HG03442 (cell line): ENCODE results near the gene AGTPBP1.

ENCODE experiments used
- ATAC-seq: cut with Tn5 transposase; IDR thresholded peaks from one replicate; pipeline ENCODE4 v1.9.1; 2021; ENCODE audit warnings: mild to moderate bottlenecking, moderate library complexity; ENCODE audit not compliant: unreplicated experiment

Gene AGTPBP1

GRCh38 chr9:85543196-85543595, 198.6 kb downstream of the AGTPBP1 start:
- no peak for ATAC-seq

GRCh38 chr9:85541876-85542275, 199.9 kb downstream of the AGTPBP1 start:
- ATAC-seq, result no peak

GRCh38 chr9:85536514-85536913, 205.2 kb downstream of the AGTPBP1 start:
- ATAC-seq, result no peak

GRCh38 chr9:85536076-85536475, 205.7 kb downstream of the AGTPBP1 start:
- no peak for ATAC-seq

DNA sequence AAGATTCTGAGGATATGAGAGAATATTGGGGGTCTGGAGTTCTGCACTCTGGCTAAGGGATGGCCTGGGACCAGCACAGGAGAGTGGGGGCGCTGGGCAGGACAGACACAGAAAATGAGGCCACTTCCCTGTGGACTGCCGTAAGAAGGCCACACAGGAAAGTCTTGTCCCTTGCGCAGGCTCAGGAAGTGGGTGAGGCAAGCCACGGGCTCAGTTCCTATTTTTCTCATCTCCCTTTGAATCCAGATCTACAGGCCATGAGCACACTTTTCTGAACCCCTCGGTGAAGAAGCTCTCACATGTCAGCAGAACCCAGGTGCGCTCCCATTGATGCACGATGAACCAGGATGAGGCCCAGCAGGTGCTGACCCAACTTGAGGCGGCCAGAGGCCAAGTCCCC, 207.4 kb downstream of the AGTPBP1 start:
- no peak for ATAC-seq

- no peak for ATAC-seq
Measured at GRCh38 chr9:85533538-85533937, 208.2 kb downstream of the AGTPBP1 start.

GRCh38 chr9:85530721-85531120, 211.0 kb downstream of the AGTPBP1 start:
- ATAC-seq, result no peak

GRCh38 chr9:85528607-85529006, 213.1 kb downstream of the AGTPBP1 start:
- ATAC-seq, result no peak

DNA sequence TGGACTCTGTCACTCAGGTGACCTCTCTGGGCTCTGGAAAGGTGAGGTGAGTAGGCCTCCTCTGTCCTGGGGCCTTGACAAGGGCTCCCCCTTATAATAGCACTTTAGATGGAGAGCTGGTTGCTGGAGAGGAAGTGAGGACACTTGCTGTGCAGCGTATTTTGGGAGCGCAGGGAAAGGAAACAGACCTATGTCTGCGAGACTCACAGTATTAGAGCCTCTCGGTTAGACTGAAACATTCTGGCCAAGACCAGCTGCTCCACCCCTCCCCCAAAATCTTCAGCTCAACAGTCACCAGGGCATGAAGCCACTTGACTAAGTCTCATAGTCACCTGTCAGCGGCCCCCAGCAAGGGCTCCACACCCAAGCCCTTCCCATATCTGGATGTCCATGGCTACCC, 213.6 kb downstream of the AGTPBP1 start:
- ATAC-seq, result no peak

DNA sequence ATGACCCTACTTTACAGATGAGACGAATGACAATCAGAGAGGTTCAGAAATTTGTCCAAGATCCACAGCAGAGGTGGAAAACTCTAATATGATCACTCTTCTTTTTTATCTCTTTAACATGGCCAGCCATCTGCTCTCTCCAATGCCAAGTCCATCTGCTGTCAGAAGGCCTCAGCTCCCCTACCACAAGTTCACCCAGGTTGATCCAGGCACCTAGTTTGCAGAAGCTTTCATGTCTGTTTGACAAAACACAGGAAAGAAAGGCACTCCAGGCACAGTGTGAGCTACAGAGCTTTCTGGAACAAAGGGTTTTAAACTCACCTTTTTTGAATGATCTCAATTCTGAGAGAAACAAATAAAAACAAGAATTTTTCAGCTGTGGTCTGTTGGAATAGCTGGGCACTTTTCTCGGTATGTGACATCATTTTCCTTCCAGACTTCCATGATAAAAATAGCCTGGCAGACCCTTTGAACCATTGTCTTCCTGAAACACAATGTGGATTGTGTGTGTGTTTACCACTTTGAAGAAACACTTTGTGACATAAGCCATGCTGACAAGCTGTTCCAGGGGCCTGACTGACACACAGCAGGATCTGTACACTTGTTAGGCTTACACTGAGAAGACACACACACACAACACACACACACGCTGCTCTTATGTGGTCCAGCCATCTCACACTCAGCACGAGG, 214.3 kb downstream of the AGTPBP1 start:
- no peak for ATAC-seq

- ATAC-seq, result no peak
Measured at GRCh38 chr9:85524531-85524930, 217.2 kb downstream of the AGTPBP1 start.

DNA sequence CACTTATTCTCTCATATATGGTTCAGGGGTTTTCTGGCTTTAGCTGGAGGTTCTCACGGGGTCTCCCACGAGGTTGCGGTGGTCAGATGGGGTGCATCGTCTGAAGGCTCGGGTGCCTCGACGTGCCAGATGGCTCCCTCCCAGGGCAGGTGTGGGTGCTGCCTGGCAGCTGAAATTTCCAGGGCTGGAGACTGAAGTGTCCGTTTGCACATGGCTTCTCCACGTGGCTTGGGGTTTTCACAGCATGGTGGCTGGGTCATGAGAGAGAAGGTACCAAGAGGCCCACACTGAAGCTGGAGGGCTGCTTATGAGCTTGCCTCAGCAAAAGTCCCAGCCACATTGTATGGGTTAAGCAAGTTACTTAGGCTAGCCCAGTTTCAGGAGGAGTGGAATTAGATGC, 218.6 kb downstream of the AGTPBP1 start:
- ATAC-seq, result no peak

DNA sequence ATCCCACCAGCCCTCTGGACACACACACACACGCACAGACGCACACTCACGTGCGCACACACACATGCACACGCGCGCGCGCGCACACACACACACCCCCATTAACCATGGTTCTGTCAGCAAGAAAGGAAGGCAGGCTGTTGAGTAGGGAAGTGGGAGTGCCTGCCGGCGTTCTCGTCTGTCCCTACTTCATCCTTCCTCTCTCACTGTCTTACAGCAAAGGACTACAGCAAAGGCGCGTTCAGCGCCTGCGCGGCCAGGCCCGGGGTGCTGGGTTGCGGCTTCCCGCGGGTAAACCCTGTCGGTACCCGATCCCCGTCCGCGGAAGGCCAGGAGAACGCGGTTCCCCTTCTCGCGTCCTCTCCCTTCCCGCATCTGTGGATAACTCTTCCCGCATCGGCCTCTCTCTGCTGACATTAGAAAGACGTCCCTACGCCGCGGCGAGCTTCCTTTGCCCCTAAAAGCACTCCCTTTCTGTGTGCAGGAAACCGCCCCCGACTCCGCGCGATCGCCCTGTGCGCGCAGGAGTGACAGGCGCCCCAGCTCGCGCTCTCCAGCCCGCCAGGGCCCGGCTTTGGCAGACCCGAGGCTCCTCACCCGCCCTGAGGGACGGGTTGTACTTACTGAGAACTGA, 219.2 kb downstream of the AGTPBP1 start:
- peak; percentile 54 for ATAC-seq

GRCh38 chr9:85521371-85522197, 220.2 kb downstream of the AGTPBP1 start:
- ATAC-seq, result no peak

DNA sequence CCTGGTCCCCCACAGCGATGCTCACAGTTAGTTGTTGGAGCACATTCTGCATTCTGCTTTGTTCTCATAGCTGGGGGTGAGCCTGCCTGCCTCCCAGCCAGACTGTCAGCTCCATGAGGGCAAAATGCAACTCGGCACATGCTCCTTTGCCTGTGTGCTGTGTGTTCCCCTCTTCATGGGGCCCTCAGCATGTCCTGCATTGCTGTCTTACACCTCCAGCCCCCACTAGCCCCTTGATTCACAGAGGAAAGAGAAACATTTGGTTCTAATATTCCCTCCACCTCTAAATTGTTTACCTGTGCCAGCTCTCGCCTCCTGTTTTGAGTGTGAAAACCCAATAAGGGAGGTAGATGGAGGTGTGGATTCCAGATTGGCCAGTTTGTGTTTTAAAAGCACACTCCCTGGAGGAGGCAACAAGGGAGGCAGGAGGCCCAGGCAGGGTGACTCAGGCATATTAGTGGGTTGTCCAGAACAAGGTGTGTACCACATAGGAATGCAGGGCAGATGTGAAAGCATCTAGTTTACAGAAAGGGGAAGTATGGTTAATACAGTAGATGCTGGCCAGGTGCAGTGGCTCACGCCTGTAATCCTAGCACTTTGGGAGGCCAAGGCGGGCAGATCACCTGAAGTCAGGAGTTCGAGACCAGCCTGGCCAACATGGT, 224.6 kb downstream of the AGTPBP1 start:
- no peak for ATAC-seq

DNA sequence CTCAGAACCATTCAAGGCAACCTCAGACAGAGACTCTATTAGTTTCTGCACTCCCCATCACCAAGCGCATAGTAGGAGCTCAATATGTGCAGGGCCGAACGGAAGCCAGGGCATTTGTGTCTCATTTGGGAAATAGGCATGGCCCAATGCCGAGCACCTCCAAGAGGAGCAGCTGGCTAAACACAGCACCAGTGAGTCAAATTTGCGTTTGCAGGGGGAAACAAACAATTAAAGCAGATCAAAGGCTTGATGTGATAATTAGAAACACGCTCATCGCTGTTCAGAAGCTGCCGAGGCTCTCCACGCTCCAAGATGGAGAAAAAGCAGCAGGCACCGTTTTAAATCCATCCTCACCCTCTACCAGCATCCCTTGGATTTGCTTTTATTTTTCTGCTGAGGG, 225.3 kb downstream of the AGTPBP1 start:
- ATAC-seq, result no peak

DNA sequence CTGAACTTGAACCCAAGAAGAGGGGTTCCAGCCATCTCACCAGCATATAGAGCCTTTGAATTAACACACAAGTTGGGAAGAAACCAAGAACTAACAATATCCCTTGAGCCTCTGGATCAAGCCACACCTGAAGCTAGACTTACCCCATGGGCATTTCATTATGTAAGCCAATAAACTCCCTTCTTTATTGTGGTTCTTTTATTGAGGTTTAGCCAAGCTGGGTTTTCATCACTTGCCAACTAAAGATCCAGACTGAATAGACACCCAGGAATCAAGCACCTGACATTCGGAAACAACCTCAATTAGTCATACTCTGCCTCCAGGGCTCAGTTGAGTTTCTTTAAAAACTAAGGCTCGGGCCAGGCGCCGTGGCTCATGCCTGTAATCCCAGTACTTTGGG, 226.7 kb downstream of the AGTPBP1 start:
- no peak for ATAC-seq

DNA sequence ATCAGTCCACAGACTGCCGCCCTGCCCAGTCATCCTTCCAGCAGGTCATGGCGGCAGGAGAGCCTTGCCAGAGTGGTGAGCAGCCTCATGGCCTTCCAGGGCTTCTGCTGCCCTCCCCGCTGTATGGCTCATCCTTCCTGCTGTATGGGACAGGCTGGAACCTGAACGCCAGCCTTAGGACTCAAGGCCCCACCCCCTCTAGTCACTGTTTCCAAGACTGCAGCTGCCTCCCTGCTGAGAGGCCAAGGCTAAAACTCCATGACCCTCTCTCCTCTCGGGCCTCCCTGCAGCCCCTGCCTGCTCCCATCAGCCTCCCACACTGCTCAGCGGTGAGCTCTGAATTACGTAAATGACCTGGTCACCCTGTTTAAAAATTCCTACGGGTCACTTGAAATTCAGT, 227.5 kb downstream of the AGTPBP1 start:
- ATAC-seq, result no peak

DNA sequence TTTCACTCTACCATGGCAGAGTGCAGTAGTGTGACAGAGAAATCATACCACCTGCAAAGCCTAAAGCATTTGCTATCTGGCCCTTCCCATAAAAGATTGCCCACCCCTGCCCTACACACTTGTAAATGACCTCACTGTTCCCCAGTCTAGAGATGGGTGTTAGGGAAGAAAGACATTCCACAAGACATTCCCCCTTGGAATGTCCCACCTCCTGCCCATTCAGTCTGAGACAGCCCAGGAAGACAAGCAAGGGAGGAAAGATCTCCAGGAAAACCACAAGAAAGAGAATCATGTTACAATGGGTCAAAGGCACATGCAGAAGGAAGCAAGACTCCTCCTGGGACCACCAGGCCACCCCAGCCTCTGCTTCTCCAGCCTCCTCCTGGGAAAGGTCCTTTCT, 230.0 kb downstream of the AGTPBP1 start:
- no peak for ATAC-seq

DNA sequence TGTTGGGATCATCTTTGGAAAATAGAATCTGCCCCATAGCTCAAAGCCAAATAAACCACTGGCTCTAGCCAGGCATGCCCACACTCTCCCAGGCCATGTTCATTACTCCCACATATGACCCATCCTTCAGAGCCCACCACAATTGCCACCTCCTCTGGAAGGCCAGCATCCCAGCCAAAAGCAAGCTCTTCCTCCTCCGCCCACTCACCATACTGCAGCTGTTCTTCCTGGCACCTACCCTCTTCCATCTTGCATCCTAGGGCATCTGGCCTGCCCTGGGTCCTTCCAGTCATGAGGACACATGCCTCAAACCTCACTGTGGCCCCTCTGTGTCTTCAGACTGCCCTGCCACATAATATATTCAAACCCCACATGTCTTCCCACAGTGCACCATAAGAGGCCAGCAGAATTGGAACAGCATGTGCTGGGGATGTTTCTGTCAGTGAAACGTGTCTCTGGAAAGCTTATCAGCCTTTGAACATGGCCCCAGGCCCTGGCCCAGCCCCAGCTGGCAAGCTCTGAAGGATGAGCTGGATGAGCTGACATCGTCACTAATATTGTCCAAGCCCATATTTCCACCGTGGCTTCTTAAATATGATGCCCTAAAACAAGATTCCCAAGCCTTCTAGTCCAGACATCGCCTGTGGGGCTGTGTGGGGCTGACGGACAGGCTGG, 230.8 kb downstream of the AGTPBP1 start:
- no peak for ATAC-seq

- ATAC-seq, result no peak
Measured at GRCh38 chr9:85508616-85509015, 233.1 kb downstream of the AGTPBP1 start.
